ENCODE measurements around the gene SF3B1.
"Not testable (repeated sequence)": the region's sequence is repeated elsewhere in the genome, so short reads cannot be mapped to it uniquely, and the experiment has no call there.

SF3B1 gene

GRCh38 chr2:197432527-197432926 is 2.3 kb downstream of the SF3B1 start:
- not testable (repeated sequence) for DNase-seq

- DNase-seq = no peak
Observed at GRCh38 chr2:197431858-197432257, 3.0 kb downstream of the SF3B1 start.

GRCh38 chr2:197427986-197428385 is 6.8 kb downstream of the SF3B1 start:
- no peak for DNase-seq

- DNase-seq = no peak
Observed at GRCh38 chr2:197426723-197427603, 7.9 kb downstream of the SF3B1 start.

- no peak for DNase-seq
Observed at GRCh38 chr2:197425550-197425949, 9.3 kb downstream of the SF3B1 start.

- no peak for DNase-seq
Observed at GRCh38 chr2:197423307-197423706, 11.5 kb downstream of the SF3B1 start.

- DNase-seq = no peak
Observed at GRCh38 chr2:197419438-197419837, 15.4 kb downstream of the SF3B1 start.

GRCh38 chr2:197416268-197416667 is 18.6 kb downstream of the SF3B1 start:
- DNase-seq = no peak

GRCh38 chr2:197414515-197414914 is 20.3 kb downstream of the SF3B1 start:
- DNase-seq = no peak

GRCh38 chr2:197414039-197414438 is 20.8 kb downstream of the SF3B1 start:
- no peak for DNase-seq

- DNase-seq = no peak
Observed at GRCh38 chr2:197405582-197405981, 29.2 kb downstream of the SF3B1 start.

GRCh38 chr2:197399887-197400540 is 34.8 kb downstream of the SF3B1 start:
- DNase-seq = no peak

- no peak for DNase-seq
Observed at GRCh38 chr2:197398913-197399312, 35.9 kb downstream of the SF3B1 start.

- DNase-seq = no peak
Observed at GRCh38 chr2:197391220-197391717, 43.6 kb downstream of the SF3B1 start.

GRCh38 chr2:197388866-197389587 is 45.8 kb downstream of the SF3B1 start:
- no peak for DNase-seq

- DNase-seq = no peak
Observed at GRCh38 chr2:197387179-197387578, 47.6 kb downstream of the SF3B1 start.

GRCh38 chr2:197386242-197386641 is 48.6 kb downstream of the SF3B1 start:
- DNase-seq = no peak

GRCh38 chr2:197383825-197384224 is 51.0 kb downstream of the SF3B1 start:
- DNase-seq = no peak

- DNase-seq = no peak
Observed at GRCh38 chr2:197381641-197382040, 53.2 kb downstream of the SF3B1 start.

- not testable (repeated sequence) for DNase-seq
Observed at GRCh38 chr2:197379918-197380309, 54.9 kb downstream of the SF3B1 start.

GRCh38 chr2:197379308-197379917 is 55.4 kb downstream of the SF3B1 start:
- DNase-seq = not testable (repeated sequence)

- DNase-seq = no peak
Observed at GRCh38 chr2:197378494-197379307, 56.1 kb downstream of the SF3B1 start.
